Epithelial cell of proximal tubule (primary cell): Measurements from ENCODE around the gene CASP4. TPM values are rescaled to one million over a fixed set of nuclear protein-coding genes. Genes with fewer than 3 reads are reported as not detected.
A peak's percentile ranks its signal among the peaks of the same experiment; 100 is the strongest.
"Not testable (repeated sequence)": the region's sequence is repeated elsewhere in the genome, so short reads cannot be mapped to it uniquely, and the experiment has no call there.

Source experiments
- DNase-seq: peaks from one replicate; pipeline ENCODE4 v3.0.0-alpha.2; 2011; ENCODE audit warnings: low read depth
- H3K4me3 ChIP-seq: 2 replicates; pipeline ENCODE4 v1.5.1; 2011; ENCODE audit warnings: low read depth, mild to moderate bottlenecking, low read length
- total RNA-seq: library from RNA; depleted of rRNA; stranded (reverse); fragments of >200 nt; gene quantifications from 2 replicates; pipeline ENCODE4 v1.2.3, GENCODE V29; 2015
- TF ChIP-seq, protein P1 (sequence below): conservative IDR thresholded peaks from 2 replicates; pipeline ENCODE4 v1.5.1; 2012; ENCODE audit warnings: low read depth, mild to moderate bottlenecking, low read length

Gene CASP4
- total RNA-seq, 1 donor from 2014 or later = 27.6 TPM

DNA sequence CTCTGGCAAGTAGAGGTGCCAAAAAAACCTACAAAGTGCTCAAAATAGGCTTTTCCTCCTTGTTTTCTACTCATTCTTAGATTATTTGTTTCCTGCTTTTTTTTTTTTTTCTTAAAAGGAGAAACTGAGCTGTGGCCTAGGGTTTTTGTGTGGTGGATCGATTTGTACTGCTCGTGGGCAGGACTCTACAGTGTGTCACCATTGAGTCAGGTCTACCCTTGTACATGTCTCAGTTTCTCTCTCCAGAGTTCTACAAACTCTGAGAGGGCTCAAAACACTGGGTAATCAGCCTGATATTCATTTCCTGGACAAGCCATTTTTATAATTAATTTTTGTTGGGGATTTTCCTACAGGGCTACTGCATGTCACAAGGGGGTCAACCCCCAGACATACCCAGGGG, 5.2 kb upstream of the CASP4 start:
- TF ChIP-seq, protein P1, sequence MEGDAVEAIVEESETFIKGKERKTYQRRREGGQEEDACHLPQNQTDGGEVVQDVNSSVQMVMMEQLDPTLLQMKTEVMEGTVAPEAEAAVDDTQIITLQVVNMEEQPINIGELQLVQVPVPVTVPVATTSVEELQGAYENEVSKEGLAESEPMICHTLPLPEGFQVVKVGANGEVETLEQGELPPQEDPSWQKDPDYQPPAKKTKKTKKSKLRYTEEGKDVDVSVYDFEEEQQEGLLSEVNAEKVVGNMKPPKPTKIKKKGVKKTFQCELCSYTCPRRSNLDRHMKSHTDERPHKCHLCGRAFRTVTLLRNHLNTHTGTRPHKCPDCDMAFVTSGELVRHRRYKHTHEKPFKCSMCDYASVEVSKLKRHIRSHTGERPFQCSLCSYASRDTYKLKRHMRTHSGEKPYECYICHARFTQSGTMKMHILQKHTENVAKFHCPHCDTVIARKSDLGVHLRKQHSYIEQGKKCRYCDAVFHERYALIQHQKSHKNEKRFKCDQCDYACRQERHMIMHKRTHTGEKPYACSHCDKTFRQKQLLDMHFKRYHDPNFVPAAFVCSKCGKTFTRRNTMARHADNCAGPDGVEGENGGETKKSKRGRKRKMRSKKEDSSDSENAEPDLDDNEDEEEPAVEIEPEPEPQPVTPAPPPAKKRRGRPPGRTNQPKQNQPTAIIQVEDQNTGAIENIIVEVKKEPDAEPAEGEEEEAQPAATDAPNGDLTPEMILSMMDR = no peak
- no peak overlapping the region for H3K4me3 ChIP-seq
- DNase-seq = no peak

DNA sequence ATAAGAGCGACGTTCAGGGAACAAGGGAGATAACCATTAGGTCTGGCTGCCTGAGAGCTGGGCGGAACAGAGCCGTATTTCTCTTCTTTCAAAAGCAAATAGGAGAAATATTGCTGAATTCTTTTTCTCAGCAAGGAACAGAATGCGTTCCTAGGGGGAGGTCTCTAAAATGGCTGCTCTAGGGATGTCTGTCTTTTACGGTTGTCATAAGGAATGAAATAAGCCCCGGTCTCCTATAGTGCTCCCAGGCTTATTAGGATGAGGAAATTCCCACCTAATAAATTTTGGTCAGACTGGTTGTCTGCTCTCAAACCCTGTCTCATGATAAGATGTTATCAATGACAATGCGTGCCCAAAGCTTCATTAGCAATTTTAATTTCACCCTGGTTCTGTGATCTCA, 4.5 kb upstream of the CASP4 start:
- DNase-seq, H3K4me3 ChIP-seq: not testable (repeated sequence)

DNA sequence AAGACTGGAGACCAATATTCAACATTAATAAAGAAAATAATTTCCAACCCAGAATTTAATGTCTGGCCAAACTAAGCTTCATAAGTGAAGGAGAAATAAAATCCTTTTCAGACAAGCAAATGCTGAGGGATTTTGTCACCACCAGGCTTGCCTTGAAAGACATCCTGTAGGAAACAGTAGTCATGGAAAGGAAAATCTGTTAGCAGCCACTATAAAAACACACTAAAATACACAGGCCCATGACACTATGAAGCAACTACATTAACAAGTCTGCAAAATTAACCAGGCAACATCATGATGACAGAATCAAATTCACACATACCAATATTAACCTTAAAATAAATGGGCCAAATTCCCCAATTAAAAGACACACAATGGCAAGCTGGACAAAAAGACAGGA, 2.4 kb upstream of the CASP4 start:
- TF ChIP-seq, protein P1 = no peak
- no peak overlapping the region for H3K4me3 ChIP-seq
- DNase-seq = no peak

DNA sequence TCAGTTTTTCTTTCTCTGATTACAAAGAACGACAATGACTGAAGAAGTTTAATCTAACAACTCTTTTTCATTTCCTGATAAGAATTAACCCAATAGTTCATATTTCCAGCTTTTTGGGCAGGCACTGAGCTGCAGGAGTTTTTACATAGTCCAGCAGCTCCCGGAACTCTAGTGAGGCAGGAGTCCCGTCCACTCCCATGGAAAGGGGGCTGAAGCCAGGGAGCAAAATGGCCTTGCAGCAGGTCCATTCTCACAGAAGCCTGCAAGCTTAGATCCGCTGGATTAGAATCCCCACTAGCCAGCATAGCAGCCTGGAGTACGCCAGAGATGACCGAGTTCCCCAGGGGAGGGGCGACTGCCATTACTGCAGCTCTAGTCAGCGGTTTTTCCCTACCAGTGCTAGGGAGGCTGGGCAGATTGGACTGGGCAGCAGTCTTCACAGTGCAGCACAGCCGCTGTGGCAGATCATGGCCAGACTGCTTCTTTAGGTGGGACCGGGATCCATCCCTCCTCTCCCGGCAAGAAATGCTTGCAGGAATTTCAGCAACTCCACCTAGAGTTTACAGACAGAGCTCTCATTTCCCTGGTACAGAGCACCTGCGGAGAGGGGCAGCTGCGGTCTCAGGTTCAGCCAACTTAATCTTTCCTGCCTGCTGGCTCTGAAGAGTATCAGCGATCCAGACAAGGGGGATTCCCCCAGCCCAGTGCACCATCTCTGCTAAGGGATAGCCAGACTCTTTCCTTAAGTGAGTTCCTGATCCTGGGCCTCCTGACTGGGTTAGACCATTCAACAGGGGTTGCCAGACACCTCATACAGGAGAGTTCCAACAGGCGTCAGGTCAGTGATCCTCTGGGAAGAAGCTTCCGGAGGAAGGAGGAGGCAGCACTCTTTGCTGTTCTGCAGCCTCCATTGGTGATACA, 742 bp upstream of the CASP4 start:
- H3K4me3 ChIP-seq = peak overlapping the region; percentile 65
- DNase-seq = no peak
- TF ChIP-seq, protein P1 = no peak

DNA sequence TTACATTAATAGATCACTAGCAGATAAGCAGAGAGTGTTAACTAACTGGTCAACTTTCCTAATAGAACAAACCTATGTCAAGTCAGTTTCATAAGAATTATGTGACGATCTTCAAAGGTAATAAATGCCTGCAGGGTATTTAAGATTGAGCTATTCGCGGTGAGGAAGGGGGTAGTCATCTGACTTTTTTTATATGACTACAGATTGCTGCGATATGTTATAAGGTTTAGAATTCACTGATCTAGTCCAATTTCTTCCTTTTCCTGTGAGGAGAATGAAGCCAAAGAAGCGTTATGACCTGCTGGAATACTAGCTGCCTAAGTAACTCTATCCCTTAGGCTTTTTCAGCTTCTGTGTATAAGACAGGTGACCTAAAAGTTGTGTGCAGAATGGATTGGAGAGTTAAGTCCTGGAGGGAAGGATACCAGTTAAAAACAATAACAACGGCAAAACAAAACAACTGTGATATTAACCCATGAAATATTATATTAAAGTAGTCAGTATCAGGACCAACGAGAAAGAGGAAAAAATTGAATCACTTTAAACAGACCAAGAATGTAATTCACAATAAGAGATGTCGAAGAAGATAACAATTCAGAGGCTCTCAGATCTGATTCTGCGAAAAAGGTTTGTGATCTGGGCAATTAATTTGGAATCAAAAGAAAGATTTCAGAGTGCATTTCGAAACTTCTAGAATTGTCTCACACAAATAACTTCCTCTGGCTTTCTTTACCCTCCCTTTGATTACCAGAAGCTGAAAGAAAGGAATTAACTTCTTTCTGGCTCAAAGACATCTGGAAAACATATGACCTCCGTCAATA, 630 bp downstream of the CASP4 start:
- TF ChIP-seq, protein P1 = no peak
- H3K4me3 ChIP-seq = peak overlapping the region; percentile 65
- DNase-seq = no peak

DNA sequence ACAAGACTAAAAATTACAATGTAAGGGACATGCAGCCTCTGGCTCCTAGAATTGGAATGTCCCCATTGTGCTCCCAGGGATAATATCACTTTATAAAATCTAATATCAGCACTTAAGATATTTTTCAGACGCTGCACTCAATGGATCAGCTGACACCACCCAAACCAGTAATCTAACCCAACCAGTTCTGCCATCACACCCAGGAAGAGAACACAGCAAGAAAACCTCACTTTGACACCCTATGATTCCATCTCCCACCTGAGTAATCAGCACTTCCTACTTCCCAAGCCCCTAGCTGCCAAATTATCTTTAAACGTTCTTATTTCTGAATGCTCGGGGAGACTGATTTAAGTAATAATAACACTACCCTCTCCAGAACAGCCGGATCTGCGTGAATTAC, 2.6 kb downstream of the CASP4 start:
- H3K4me3 ChIP-seq = no peak overlapping the region
- TF ChIP-seq, protein P1 = no peak
- no peak for DNase-seq

DNA sequence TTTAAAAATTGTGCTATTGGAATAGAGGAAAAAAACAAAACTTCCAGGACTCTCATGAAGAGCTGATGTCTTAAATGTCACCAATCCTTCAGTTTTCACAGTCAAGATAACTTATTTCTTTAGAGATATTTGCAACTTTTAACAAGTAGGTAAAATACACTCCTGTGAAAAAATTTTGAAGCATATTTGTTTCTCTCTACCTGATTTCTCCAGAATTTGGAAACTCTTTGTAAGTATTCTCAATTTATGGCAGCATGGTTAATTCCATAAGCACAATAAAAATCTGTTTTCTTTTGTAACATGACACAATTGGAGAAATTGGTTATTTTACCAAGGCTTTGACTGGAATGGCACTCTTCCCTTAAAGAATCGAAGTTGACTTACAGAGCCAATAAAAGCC, 4.1 kb downstream of the CASP4 start:
- H3K4me3 ChIP-seq = no peak overlapping the region
- no peak for DNase-seq
- TF ChIP-seq, protein P1 = no peak
